ENCODE results near the gene ECSCR. TPM values are rescaled to one million over a fixed set of nuclear protein-coding genes. Genes with fewer than 3 reads are reported as not detected.

Gene ECSCR
- total and polyA plus RNA-seq, 2 donors (not counting 3 experiments of a cell fraction or from before 2014, with no cell fraction given) = 365 to 1,085 TPM

DNA sequence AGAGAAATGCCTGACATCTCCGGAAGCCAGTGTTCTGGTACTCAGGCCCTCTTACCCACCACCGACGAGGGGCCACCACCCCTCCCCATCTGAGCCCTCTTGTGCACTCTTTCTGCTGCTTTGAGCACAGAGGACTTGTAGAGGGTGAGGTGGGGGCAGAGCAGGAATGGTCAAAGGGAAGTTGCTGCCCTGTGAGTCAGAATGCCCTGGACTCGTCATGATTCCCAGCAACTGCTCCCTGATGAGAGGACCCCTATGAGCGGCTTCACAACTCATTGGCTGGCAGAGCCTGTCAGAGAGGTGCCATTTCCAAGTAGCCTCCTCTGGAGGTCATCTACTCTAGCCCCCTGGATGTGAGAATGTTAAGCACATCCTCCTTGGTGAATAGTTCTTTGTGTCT, 845 bp downstream of the ECSCR start:
- H3K79me2 ChIP-seq (ENCODE audit: control insufficient read depth, insufficient read depth, low read length) = peaks cover 55% of the 10 kb centered on the region
- peaks cover 14 to 16% of the 10 kb centered on the region in 2 experiments for H3K36me3 ChIP-seq (ENCODE audit: control insufficient read depth in 2 of 2, extremely low read depth in 1 of 2, insufficient read depth in 2 of 2, low read length in 2 of 2)
- peak overlapping the region; percentile 99 for H3K9ac ChIP-seq (replicated peaks; ENCODE audit: extremely low read depth, insufficient read depth, low read length)
- peak overlapping the region; percentile 96 for H3K4me2 ChIP-seq (ENCODE audit: insufficient read depth, low read length)
- H3K4me3 ChIP-seq (replicated peaks in 1 of 3; ENCODE audit: insufficient read depth in 1 of 3, low read depth in 1 of 3, low read length in 3 of 3) = peak overlapping the region; percentile 40 to 97 (median 87)
- H4K20me1 ChIP-seq (replicated peaks; ENCODE audit: control insufficient read depth, extremely low read depth, insufficient read depth, low read length) = no peaks in the 10 kb centered on the region
- intact Hi-C loops (cut with micrococcal nuclease) = loop anchor here (1.0 kb wide), 6 partner anchors 12 to 100 kb away; partner anchors contain the start of genes STING1 and UBE2D2
- H3K27me3 ChIP-seq (ENCODE audit: control insufficient read depth in 2 of 2, insufficient read depth in 2 of 2, low read length in 2 of 2) = no peaks in the 10 kb centered on the region
- BruUV-seq (replicated peaks) = no TSS peak
- dilution Hi-C loops (cut with MboI; ENCODE audit: extremely low pct_ligation_motif_present, low sequenced_read_pairs) = no loop called here
- no peaks in the 10 kb centered on the region for H3K9me1 ChIP-seq (replicated peaks; ENCODE audit: control insufficient read depth, extremely low read depth, insufficient read depth, low read length)
- H3K9me3 ChIP-seq (replicated peaks; ENCODE audit: control insufficient read depth, insufficient read depth, low read length) = no peaks in the 10 kb centered on the region
- POLR2A ChIA-PET = interaction anchor here (0.9 to 2.1 kb wide), 8 partner anchors 11 to 99 kb away, joined by 4 to 21 read pairs (median 8); partner anchors contain the start of genes DNAJC18, SPATA24, STING1 and UBE2D2
- peak; percentile 91 for FAIRE-seq
- DNase-seq (ENCODE audit: low read depth, low spot score) = peak; percentile 90
- peaks cover 41% of the 10 kb centered on the region for H3K4me1 ChIP-seq (ENCODE audit: control insufficient read depth, extremely low read depth, insufficient read depth, low read length)
- CTCF ChIA-PET = interaction anchor here (1.0 to 2.2 kb wide), 6 partner anchors 11 to 56 kb away, joined by 4 to 20 read pairs (median 6); partner anchors contain the start of gene STING1
- H2AFZ ChIP-seq (ENCODE audit: low read depth, low read length) = no peak overlapping the region
- TF ChIP-seq GATA2 (IDR thresholded peaks at IDR 0.05; ENCODE audit: insufficient read depth, insufficient read length, low read depth, low read length) (no peak), EZH2 (IDR thresholded peaks at IDR 0.05; ENCODE audit: borderline replicate concordance, low read depth, low read length, severe bottlenecking) (no peak), POLR2AphosphoS5 (IDR thresholded peaks at IDR 0.05; ENCODE audit: insufficient read depth, low read depth, low read length) (peak; percentile 98), MYC (IDR thresholded peaks at IDR 0.05; ENCODE audit: low read depth, low read length) (peak; percentile 63), JUN (IDR thresholded peaks at IDR 0.05; ENCODE audit: borderline replicate concordance, insufficient read depth, insufficient read length, low read depth) (peak; percentile 74), POLR2A (IDR thresholded peaks at IDR 0.05; ENCODE audit: low read depth, low read length) (peak; percentile 97), FOS (IDR thresholded peaks at IDR 0.05; ENCODE audit: borderline replicate concordance, insufficient read depth, low read length) (peak; percentile 93)
- TF ChIP-seq, protein P1, sequence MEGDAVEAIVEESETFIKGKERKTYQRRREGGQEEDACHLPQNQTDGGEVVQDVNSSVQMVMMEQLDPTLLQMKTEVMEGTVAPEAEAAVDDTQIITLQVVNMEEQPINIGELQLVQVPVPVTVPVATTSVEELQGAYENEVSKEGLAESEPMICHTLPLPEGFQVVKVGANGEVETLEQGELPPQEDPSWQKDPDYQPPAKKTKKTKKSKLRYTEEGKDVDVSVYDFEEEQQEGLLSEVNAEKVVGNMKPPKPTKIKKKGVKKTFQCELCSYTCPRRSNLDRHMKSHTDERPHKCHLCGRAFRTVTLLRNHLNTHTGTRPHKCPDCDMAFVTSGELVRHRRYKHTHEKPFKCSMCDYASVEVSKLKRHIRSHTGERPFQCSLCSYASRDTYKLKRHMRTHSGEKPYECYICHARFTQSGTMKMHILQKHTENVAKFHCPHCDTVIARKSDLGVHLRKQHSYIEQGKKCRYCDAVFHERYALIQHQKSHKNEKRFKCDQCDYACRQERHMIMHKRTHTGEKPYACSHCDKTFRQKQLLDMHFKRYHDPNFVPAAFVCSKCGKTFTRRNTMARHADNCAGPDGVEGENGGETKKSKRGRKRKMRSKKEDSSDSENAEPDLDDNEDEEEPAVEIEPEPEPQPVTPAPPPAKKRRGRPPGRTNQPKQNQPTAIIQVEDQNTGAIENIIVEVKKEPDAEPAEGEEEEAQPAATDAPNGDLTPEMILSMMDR (IDR thresholded peaks at IDR 0.05; ENCODE audit: extremely low read depth in 1 of 2, insufficient read depth in 1 of 2, low read depth in 1 of 2, low read length in 2 of 2) = no peak
- TF ChIP-seq, protein P2, sequence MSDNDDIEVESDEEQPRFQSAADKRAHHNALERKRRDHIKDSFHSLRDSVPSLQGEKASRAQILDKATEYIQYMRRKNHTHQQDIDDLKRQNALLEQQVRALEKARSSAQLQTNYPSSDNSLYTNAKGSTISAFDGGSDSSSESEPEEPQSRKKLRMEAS (IDR thresholded peaks at IDR 0.05; ENCODE audit: insufficient read depth, insufficient read length) = no peak
- H3K27ac ChIP-seq (ENCODE audit: insufficient read depth, low read depth, low read length) = peak overlapping the region; percentile 99
